ENCODE results near the gene SLC22A12.

The SLC22A12 gene

DNA sequence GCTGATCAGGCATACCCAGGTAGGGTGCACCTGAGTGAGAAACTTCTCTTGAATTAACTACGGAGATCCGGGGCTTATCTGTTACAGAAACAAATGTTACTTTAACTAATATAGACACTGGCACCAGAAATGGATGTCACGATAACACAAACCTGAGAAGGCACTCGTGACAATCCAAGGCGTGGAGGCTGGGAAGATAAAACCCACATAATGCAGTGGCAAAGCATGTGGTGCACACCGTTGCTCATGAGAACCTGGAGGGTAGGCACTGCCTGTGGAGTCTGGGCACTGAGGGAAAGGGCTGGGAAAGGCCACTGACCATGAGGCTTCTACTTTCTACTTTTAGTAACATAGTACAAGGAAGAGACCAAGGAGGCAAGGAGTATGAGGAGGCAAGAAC lies 22.6 kb downstream of the SLC22A12 start:
- H3K79me2 ChIP-seq (ENCODE audit: insufficient read depth, low read length) = no peaks in the 10 kb centered on the region
- H3F3A ChIP-seq (ENCODE audit: insufficient read depth) = no peaks in the 10 kb centered on the region
- H3K4me3 ChIP-seq (ENCODE audit: insufficient read depth, low read length, poor library complexity, severe bottlenecking) = no peak overlapping the region
- no peak overlapping the region for H3K9ac ChIP-seq (ENCODE audit: low read length)
- H3K9me3 ChIP-seq (ENCODE audit: insufficient read depth, low read length) = no peaks in the 10 kb centered on the region
- H3K27me3 ChIP-seq (ENCODE audit: low read length) = no peaks in the 10 kb centered on the region
- no peak overlapping the region for H3K27ac ChIP-seq (ENCODE audit: low read depth, low read length)
- H3K36me3 ChIP-seq (ENCODE audit: low read length) = no peaks in the 10 kb centered on the region
- H2AFZ ChIP-seq (ENCODE audit: low read depth, low read length, severe bottlenecking) = no peak overlapping the region
- no peaks in the 10 kb centered on the region for H4K20me1 ChIP-seq (ENCODE audit: low read depth, low read length)
- H3K9me2 ChIP-seq (replicated peaks; ENCODE audit: insufficient read depth, low read length) = no peaks in the 10 kb centered on the region
- TF ChIP-seq, protein P1, sequence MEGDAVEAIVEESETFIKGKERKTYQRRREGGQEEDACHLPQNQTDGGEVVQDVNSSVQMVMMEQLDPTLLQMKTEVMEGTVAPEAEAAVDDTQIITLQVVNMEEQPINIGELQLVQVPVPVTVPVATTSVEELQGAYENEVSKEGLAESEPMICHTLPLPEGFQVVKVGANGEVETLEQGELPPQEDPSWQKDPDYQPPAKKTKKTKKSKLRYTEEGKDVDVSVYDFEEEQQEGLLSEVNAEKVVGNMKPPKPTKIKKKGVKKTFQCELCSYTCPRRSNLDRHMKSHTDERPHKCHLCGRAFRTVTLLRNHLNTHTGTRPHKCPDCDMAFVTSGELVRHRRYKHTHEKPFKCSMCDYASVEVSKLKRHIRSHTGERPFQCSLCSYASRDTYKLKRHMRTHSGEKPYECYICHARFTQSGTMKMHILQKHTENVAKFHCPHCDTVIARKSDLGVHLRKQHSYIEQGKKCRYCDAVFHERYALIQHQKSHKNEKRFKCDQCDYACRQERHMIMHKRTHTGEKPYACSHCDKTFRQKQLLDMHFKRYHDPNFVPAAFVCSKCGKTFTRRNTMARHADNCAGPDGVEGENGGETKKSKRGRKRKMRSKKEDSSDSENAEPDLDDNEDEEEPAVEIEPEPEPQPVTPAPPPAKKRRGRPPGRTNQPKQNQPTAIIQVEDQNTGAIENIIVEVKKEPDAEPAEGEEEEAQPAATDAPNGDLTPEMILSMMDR (IDR thresholded peaks at IDR 0.05; ENCODE audit: insufficient read depth, low read length, poor library complexity, severe bottlenecking) = no peak
- no peak for TF ChIP-seq EZH2phosphoT487 (conservative IDR thresholded peaks at IDR 0.05; ENCODE audit: low read length)
- no peak overlapping the region for H3K4me2 ChIP-seq (ENCODE audit: low read depth, low read length, poor library complexity, severe bottlenecking)

DNA sequence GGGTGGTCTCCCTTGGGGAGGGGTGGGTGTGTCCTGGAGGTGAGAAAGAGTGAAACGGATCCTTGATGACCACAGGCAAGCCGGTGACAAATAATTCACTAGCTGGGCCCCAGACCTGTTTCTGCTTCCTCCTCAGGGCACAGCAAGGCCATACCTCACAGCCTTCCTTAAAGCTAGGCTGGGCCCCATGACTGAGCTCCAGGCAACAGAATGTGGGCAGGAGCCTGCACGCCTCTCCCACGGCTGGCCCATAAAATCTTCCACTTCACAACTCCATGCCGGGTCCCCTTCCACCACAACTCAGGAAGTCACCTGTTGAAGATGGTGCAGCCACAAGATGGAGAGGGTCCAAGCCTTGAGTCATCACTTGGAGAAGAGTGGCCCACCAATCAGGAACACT lies 23.9 kb downstream of the SLC22A12 start:
- Histone ChIP-seq H3K79me2 (ENCODE audit: insufficient read depth, low read length) (no peaks in the 10 kb centered on the region), H2AFZ (ENCODE audit: low read depth, low read length, severe bottlenecking) (no peak overlapping the region), H3K4me3 (ENCODE audit: insufficient read depth, low read length, poor library complexity, severe bottlenecking) (no peak overlapping the region), H3K36me3 (ENCODE audit: low read length) (no peaks in the 10 kb centered on the region), H3K9ac (ENCODE audit: low read length) (no peak overlapping the region), H3F3A (ENCODE audit: insufficient read depth) (no peaks in the 10 kb centered on the region), H3K9me2 (replicated peaks; ENCODE audit: insufficient read depth, low read length) (no peaks in the 10 kb centered on the region), H3K27me3 (ENCODE audit: low read length) (no peaks in the 10 kb centered on the region), H4K20me1 (ENCODE audit: low read depth, low read length) (no peaks in the 10 kb centered on the region), H3K27ac (ENCODE audit: low read depth, low read length) (no peak overlapping the region), H3K9me3 (ENCODE audit: insufficient read depth, low read length) (no peaks in the 10 kb centered on the region), H3K4me2 (ENCODE audit: low read depth, low read length, poor library complexity, severe bottlenecking) (no peak overlapping the region)
- TF ChIP-seq, protein P1 (IDR thresholded peaks at IDR 0.05; ENCODE audit: insufficient read depth, low read length, poor library complexity, severe bottlenecking) = no peak
- no peak for TF ChIP-seq EZH2phosphoT487 (conservative IDR thresholded peaks at IDR 0.05; ENCODE audit: low read length)

DNA sequence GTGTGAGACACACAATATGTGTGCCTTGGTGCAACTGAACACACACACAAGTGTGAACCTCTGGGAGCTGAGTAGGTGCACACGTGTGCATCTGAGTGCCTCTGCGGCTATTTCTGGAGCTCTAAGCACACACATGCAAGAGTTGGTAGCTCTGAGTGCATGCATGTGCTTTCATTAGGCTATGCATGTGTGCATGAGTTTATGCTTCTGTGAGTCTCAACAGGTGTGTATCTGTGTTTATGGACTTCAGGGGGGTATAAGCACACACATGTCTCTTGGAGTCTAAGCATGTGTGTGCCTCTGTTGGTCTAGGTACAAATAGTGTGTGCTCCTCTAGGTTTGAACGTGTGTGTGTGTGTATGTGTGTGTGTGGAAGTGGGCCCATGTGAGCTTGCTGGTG lies 25.8 kb downstream of the SLC22A12 start:
- no peaks in the 10 kb centered on the region for H3F3A ChIP-seq (ENCODE audit: insufficient read depth)
- no peak overlapping the region for H3K4me3 ChIP-seq (ENCODE audit: insufficient read depth, low read length, poor library complexity, severe bottlenecking)
- no peak overlapping the region for H3K4me2 ChIP-seq (ENCODE audit: low read depth, low read length, poor library complexity, severe bottlenecking)
- no peak overlapping the region for H2AFZ ChIP-seq (ENCODE audit: low read depth, low read length, severe bottlenecking)
- no peak overlapping the region for H3K27ac ChIP-seq (ENCODE audit: low read depth, low read length)
- TF ChIP-seq, protein P1 (IDR thresholded peaks at IDR 0.05; ENCODE audit: insufficient read depth, low read length, poor library complexity, severe bottlenecking) = no peak
- no peaks in the 10 kb centered on the region for H3K79me2 ChIP-seq (ENCODE audit: insufficient read depth, low read length)
- H4K20me1 ChIP-seq (ENCODE audit: low read depth, low read length) = no peaks in the 10 kb centered on the region
- no peaks in the 10 kb centered on the region for H3K27me3 ChIP-seq (ENCODE audit: low read length)
- H3K9me2 ChIP-seq (replicated peaks; ENCODE audit: insufficient read depth, low read length) = no peaks in the 10 kb centered on the region
- H3K9ac ChIP-seq (ENCODE audit: low read length) = no peak overlapping the region
- H3K36me3 ChIP-seq (ENCODE audit: low read length) = no peaks in the 10 kb centered on the region
- no peaks in the 10 kb centered on the region for H3K9me3 ChIP-seq (ENCODE audit: insufficient read depth, low read length)

DNA sequence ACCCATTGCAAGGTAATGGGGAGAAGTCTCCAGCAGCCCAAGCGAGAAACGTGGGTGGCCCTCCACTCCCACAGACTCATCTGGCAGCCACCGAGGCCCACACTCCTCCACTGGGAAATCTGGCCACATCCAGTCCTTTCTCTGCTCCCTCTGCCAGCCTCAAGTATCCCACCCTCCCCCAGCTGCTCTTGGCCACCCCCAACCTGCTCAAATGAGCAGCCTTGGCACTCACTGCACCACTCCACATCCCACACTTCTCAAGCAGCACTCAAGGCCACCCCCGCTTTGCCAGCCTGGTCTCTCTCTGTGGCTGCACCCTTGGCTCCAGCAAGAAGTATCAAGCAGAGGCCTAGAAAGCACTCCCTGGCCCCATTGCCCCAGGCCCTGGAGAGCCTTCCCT lies 28.2 kb downstream of the SLC22A12 start:
- Histone ChIP-seq H3K36me3 (ENCODE audit: low read length) (no peaks in the 10 kb centered on the region), H4K20me1 (ENCODE audit: low read depth, low read length) (no peaks in the 10 kb centered on the region), H2AFZ (ENCODE audit: low read depth, low read length, severe bottlenecking) (no peak overlapping the region), H3K4me2 (ENCODE audit: low read depth, low read length, poor library complexity, severe bottlenecking) (no peak overlapping the region), H3K9ac (ENCODE audit: low read length) (no peak overlapping the region), H3K27me3 (ENCODE audit: low read length) (no peaks in the 10 kb centered on the region), H3K4me3 (ENCODE audit: insufficient read depth, low read length, poor library complexity, severe bottlenecking) (no peak overlapping the region), H3K9me3 (ENCODE audit: insufficient read depth, low read length) (no peaks in the 10 kb centered on the region), H3F3A (ENCODE audit: insufficient read depth) (no peaks in the 10 kb centered on the region), H3K79me2 (ENCODE audit: insufficient read depth, low read length) (no peaks in the 10 kb centered on the region), H3K9me2 (replicated peaks; ENCODE audit: insufficient read depth, low read length) (no peaks in the 10 kb centered on the region), H3K27ac (ENCODE audit: low read depth, low read length) (no peak overlapping the region)
- no peak for TF ChIP-seq EZH2phosphoT487 (conservative IDR thresholded peaks at IDR 0.05; ENCODE audit: low read length)

All from SU-DHL-6 (cell line).